Endodermal cell (in vitro differentiated cells): ENCODE data around the gene ELOVL4. TPM values are rescaled to one million over a fixed set of nuclear protein-coding genes. Genes with fewer than 3 reads are reported as not detected.

ENCODE experiments used
- DNase-seq: peaks from one replicate; pipeline ENCODE4 v3.0.0-alpha.2; 2017
- H3K27ac ChIP-seq: 2 replicates; pipeline ENCODE4 v1.5.1; 2013; ENCODE audit warnings: mild to moderate bottlenecking, low read depth, low read length, moderate library complexity
- H3K27me3 ChIP-seq: 2 replicates; pipeline ENCODE4 v1.6.1; 2013; ENCODE audit warnings: mild to moderate bottlenecking, low read length, moderate library complexity; ENCODE audit not compliant: insufficient read depth, control insufficient read depth, poor library complexity, severe bottlenecking
- H3K36me3 ChIP-seq: 2 replicates; pipeline ENCODE4 v1.7.0; 2013; ENCODE audit warnings: mild to moderate bottlenecking, low read length, moderate library complexity; ENCODE audit not compliant: control insufficient read depth, insufficient read depth
- H3K4me1 ChIP-seq: one replicate; pipeline ENCODE4 v1.7.0; 2013; ENCODE audit warnings: low read length; ENCODE audit not compliant: control insufficient read depth, insufficient read depth
- H3K4me3 ChIP-seq: 2 replicates; pipeline ENCODE4 v1.5.1; 2013; ENCODE audit warnings: mild to moderate bottlenecking, low read length, moderate library complexity
- H3K9ac ChIP-seq: 2 replicates; pipeline ENCODE4 v1.6.1; 2013; ENCODE audit warnings: mild to moderate bottlenecking, low read length, moderate library complexity; ENCODE audit not compliant: poor library complexity, severe bottlenecking; ENCODE audit errors: extremely low read depth
- H3K9me3 ChIP-seq: 2 replicates; pipeline ENCODE4 v1.6.1; 2013; ENCODE audit warnings: mild to moderate bottlenecking, low read length, moderate library complexity; ENCODE audit not compliant: control insufficient read depth
- H3K27ac Mint-ChIP-seq: 2 replicates; pipeline ENCODE4 v1.8.0; 2020; ENCODE audit warnings: mixed read lengths
- H3K27me3 Mint-ChIP-seq: 2 replicates; pipeline ENCODE4 v1.8.0; 2021; ENCODE audit warnings: mild to moderate bottlenecking, mixed read lengths; ENCODE audit not compliant: insufficient read depth
- H3K36me3 Mint-ChIP-seq: 2 replicates; pipeline ENCODE4 v1.8.0; 2020; ENCODE audit warnings: low read depth, mixed read lengths
- H3K4me1 Mint-ChIP-seq: 2 replicates; pipeline ENCODE4 v1.8.0; 2020; ENCODE audit warnings: mixed read lengths
- H3K4me3 Mint-ChIP-seq: 2 replicates; pipeline ENCODE4 v1.8.0; 2020; ENCODE audit warnings: mild to moderate bottlenecking, moderate library complexity, mixed read lengths
- H3K9me3 Mint-ChIP-seq: 2 replicates; pipeline ENCODE4 v1.8.0; 2020; ENCODE audit warnings: mild to moderate bottlenecking, mixed read lengths
- whole genome bisulfite sequencing, 2 experiments: methylation state at CpG; one replicate each; pipeline versions ENCODE4 v1.1.5 to v1.1.7; 2013; ENCODE audit warnings: missing lambda C conversion rate in 2 of 2, mixed read lengths in 1 of 2; ENCODE audit not compliant: insufficient coverage in 1 of 2, insufficient read length in 1 of 2; 5-methylcytosine and 5-hydroxymethylcytosine counted together
- total RNA-seq, 2 donors: library from RNA; stranded (reverse); fragmentation: NEBNext Ultra II Directional in 1 of 2; extraction: Animal tissue kit (Norgen Biotek cat#: 25700) in 1 of 2; gene quantifications; 2 replicates in 1 of 2; 3 replicates in 1 of 2; pipeline ENCODE4 v1.2.1, GENCODE V29; 2021
- TF ChIP-seq, protein P1 (sequence below): fragments of 200-600 bp; sonication (generic); conservative IDR thresholded peaks from 2 replicates; pipeline ENCODE4 v1.5.0; 2021; ENCODE audit warnings: antibody characterized with exemption, mild to moderate bottlenecking

The ELOVL4 gene
- total RNA-seq, 2 donors from 2014 or later: 7.4 to 8.8 TPM

DNA sequence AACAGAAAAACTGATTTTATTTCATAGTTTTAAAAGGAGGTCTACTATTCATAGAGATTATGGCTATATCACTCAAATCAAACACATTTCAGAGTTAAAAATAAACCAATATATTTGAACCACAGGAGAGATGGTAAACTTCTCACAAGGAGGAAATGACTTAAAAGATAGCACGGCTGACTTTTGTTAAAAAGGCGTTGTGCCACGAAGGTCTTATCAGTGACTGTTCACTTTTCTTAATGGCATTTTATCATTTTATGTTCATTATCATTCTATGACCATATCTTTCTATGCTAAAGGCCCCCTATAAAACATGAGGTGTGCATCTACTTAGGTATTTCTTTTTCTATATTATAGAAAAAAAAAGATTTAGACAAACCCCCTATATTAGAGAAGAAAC is 19.6 kb downstream of the ELOVL4 start:
- no peak overlapping the region for H3K27ac ChIP-seq
- peaks cover 4% of the 10 kb centered on the region for H3K9me3 ChIP-seq
- H3K9me3 Mint-ChIP-seq: no peaks in the 10 kb centered on the region
- H3K27ac Mint-ChIP-seq: peak overlapping the region; percentile 59
- DNase-seq: no peak
- TF ChIP-seq, protein P1, sequence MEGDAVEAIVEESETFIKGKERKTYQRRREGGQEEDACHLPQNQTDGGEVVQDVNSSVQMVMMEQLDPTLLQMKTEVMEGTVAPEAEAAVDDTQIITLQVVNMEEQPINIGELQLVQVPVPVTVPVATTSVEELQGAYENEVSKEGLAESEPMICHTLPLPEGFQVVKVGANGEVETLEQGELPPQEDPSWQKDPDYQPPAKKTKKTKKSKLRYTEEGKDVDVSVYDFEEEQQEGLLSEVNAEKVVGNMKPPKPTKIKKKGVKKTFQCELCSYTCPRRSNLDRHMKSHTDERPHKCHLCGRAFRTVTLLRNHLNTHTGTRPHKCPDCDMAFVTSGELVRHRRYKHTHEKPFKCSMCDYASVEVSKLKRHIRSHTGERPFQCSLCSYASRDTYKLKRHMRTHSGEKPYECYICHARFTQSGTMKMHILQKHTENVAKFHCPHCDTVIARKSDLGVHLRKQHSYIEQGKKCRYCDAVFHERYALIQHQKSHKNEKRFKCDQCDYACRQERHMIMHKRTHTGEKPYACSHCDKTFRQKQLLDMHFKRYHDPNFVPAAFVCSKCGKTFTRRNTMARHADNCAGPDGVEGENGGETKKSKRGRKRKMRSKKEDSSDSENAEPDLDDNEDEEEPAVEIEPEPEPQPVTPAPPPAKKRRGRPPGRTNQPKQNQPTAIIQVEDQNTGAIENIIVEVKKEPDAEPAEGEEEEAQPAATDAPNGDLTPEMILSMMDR: no peak
- no peak overlapping the region for H3K9ac ChIP-seq
- no peak overlapping the region for H3K4me3 Mint-ChIP-seq
- H3K36me3 ChIP-seq: no peaks in the 10 kb centered on the region
- H3K27me3 ChIP-seq: no peaks in the 10 kb centered on the region
- no peaks in the 10 kb centered on the region for H3K27me3 Mint-ChIP-seq
- whole genome bisulfite sequencing, 2 experiments: 85% methylated on average over 3 of the region's 3 CpGs; no CpG with 5 or more reads in 1 of the 2 experiments
- H3K4me1 ChIP-seq: no peaks in the 10 kb centered on the region
- H3K4me3 ChIP-seq: no peak overlapping the region
- H3K36me3 Mint-ChIP-seq: no peaks in the 10 kb centered on the region
- H3K4me1 Mint-ChIP-seq: peaks cover 16% of the 10 kb centered on the region

DNA sequence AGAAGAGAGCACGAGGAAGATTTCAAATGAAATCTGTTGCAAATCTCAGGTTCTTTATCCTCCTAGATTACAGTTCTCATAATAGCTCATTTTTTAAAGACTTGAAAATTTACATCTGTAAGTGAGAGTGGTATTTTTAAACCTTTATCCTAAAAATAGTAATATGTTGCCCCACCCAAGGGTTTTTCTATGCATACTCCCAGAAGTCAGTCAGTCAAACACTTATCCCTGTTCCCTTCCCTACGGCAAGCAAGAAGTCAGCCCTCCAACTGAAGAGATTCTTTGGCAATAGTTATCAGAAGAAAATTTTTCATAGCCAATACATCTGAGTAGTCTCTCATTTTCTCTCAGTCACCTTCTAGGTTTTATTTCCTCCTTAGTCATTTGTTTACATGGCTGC is 24.1 kb downstream of the ELOVL4 start:
- Histone ChIP-seq H3K9me3 (peaks cover 4% of the 10 kb centered on the region), H3K36me3 (no peaks in the 10 kb centered on the region), H3K4me3 (no peak overlapping the region), H3K27me3 (no peaks in the 10 kb centered on the region), H3K9ac (no peak overlapping the region), H3K27ac (no peak overlapping the region), H3K4me1 (no peaks in the 10 kb centered on the region)
- no peaks in the 10 kb centered on the region for H3K9me3 Mint-ChIP-seq
- no peaks in the 10 kb centered on the region for H3K27me3 Mint-ChIP-seq
- TF ChIP-seq, protein P1: no peak
- WGBS, 2 experiments: 96 to 100% methylated on average over 1 of the region's 2 CpGs
- no peak overlapping the region for H3K27ac Mint-ChIP-seq
- H3K36me3 Mint-ChIP-seq: peaks cover 2% of the 10 kb centered on the region
- H3K4me3 Mint-ChIP-seq: no peak overlapping the region
- DNase-seq: no peak
- peaks cover 12% of the 10 kb centered on the region for H3K4me1 Mint-ChIP-seq

DNA sequence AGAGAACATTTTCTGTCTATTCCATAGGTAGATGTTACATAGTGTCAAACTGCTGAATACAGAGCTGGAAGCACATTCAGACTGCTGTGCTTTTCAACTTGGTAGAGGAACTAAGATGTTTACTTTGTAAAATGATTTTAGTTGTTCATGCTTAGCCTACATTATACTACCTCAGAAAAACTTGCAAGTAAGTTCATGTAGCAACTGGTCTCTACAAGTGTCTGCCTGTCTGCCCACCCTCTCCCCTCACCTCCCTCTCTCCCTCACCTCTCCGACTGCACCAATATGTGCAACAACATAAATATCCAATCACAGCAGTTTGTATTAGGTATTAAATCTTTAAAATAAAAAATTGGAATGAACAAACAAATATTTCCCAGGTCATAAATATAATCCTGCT is 25.3 kb downstream of the ELOVL4 start:
- no peak overlapping the region for H3K9ac ChIP-seq
- TF ChIP-seq, protein P1: no peak
- Mint-ChIP-seq H3K27ac (no peak overlapping the region), H3K36me3 (peaks cover 2% of the 10 kb centered on the region), H3K9me3 (no peaks in the 10 kb centered on the region), H3K4me1 (peaks cover 4% of the 10 kb centered on the region), H3K4me3 (no peak overlapping the region), H3K27me3 (no peaks in the 10 kb centered on the region)
- no peak overlapping the region for H3K27ac ChIP-seq
- no peaks in the 10 kb centered on the region for H3K27me3 ChIP-seq
- H3K4me3 ChIP-seq: no peak overlapping the region
- peaks cover 4% of the 10 kb centered on the region for H3K9me3 ChIP-seq
- 100% methylated on average over 1 of the region's 1 CpG; no CpG with 5 or more reads in 1 of the 2 experiments for WGBS, 2 experiments
- no peaks in the 10 kb centered on the region for H3K36me3 ChIP-seq
- no peaks in the 10 kb centered on the region for H3K4me1 ChIP-seq
- no peak for DNase-seq
